Embryonic facial prominence (tissue), 1 donor: ENCODE data around the gene RAB9A.
"Not testable (repeated sequence)": the region's sequence is repeated elsewhere in the genome, so short reads cannot be mapped to it uniquely, and the experiment has no call there.

ENCODE experiments used
- DNase-seq: peaks from one replicate; pipeline ENCODE4 v3.0.0-alpha.2; 2016; ENCODE audit errors: extremely low spot score

Gene RAB9A

GRCh38 chrX:13700380-13700779 lies 11.5 kb downstream of the RAB9A start:
- no peak for DNase-seq

DNA sequence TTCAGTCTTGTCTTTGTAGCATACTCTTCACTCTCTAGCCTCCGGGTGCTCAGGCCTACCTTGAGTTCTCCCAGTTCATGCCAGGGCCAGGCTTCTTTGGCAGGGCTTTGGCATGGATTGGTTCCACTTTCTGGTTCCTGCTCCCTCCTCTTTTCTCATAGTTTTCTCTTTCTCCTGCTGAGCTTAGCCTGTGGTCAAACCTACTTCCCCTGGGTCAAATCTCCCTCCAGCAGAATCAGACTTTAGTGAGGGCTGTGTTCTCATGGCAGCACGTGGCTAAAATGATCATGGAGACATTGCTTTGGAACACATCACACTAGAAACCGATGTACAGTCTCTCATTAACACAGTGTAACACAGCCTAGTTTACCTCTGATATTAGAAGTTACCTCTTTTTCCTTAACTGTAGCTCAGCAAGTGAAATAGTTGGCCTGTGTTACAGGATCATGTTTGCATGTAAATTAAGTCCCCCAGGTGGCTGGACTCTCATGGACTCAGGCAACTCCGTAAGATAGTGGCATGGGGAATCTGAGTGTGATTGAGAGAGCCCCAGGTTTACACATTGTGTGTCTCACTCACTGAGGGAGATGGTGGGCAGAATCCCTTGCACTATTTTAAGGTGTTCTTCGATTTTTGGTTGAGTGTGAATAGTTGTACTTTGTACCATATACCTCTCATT lies 13.3 kb downstream of the RAB9A start:
- DNase-seq, result no peak

DNA sequence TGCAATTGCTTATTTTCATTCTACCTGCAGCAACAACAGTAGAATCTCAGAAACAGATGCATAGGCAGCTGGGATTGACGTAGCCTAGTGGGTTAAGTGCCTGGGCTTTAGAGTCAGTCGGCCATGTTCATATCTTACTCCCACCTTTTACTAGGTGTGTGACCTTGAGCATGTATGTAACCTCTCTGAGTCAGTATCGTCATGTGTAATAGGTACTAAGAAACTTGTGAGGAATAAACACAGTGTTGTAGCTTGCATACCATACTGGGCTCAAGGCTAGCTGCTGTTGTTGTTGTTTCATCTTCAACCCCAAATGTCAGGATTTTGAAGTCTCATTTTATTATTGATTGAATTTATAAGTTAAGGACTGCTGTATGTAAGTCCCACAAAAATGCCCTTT lies 14.2 kb downstream of the RAB9A start:
- DNase-seq, result no peak

DNA sequence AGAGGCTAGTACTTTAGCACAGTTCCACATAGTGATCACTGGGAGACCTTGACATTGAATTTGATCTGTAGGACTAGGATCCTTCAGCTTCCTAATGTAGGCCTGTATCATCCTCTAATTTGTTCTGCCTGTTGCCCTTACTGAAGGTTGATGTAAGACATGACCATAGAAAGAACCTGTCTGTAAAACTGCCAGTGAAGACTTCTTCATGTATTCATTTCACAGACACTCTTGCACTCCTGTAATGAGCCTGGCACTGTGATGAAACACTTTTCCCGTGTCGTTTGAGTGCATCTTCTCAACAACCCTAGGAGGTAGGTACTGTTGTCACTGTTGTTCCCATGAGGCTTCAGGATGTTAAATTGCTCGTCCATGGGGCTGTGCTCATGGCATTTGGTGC lies 14.7 kb downstream of the RAB9A start:
- DNase-seq, result no peak

GRCh38 chrX:13711141-13711540 lies 22.2 kb downstream of the RAB9A start:
- no peak for DNase-seq

DNA sequence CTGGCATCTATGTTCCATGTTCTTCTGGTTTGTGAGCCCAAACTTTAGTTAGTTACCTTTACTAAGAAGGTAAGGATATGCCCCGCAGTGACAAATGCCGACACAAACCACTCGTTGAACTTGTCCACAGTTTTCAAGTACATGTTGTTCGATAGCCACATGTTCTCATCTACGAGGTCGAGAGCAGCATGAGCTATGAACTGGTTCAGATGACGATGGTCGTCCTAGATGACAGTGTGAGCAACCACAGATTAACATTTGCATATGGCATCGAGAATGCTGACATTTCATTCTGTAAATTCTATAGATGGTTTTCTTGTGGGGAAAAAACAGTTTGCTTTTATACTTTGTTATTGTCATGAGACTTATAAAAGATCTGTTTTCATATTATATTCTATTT lies 27.5 kb downstream of the RAB9A start:
- no peak for DNase-seq

DNA sequence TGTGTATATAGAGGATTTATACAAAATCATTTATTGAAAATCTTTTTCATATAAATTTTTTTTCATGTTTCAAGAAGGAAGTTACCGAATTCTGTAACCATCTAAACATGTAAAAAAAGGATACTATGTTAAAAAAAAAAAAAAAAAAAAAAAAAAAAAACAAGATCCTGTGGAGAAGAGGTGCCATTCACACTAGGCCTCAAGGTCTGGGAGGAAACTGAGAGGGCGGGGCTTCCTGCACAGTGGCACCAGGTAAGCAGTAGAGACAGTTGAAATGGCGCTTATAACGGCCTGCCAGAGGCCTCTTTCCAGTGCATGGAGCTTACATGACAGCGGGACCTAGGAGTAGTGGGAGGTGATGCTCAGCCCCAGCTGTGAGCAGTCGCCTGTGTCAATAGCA lies 28.0 kb downstream of the RAB9A start:
- no peak for DNase-seq

DNA sequence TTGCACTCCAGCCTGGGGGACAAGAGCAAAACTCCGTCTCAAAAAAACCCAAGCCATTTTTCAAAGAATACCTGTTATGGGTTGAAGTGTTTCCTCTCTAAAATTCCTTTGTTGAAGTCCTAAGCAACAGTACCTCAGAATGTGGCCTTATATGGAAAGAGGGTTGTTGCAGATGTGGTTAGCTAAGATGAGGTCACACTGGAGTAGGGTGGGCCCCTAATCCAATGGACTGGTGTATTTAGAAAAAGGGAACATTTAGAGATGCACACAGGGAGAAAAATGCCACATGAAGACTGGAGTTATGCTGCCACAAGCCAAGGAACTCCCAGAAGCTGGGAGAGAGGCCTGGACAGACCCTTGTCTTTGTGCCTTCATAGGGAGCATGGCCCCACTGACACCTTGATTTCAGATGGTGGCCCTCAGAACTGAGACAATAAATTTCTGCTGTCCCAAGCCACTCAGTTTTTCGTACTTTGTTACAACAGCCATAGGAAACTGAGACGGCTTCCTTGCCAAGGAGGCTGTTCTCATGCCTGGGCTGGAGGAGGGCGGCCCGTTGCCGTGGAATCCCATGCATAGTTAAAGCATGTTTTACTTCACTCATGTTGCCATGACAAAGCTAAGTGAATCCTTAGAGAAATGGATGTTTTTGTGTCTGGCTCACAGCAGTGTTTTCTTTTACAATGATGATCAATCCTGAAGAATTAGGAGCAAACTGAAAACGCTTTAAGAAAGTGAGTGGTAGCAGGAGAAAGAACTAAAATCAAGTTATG lies 29.0 kb downstream of the RAB9A start:
- no peak for DNase-seq

DNA sequence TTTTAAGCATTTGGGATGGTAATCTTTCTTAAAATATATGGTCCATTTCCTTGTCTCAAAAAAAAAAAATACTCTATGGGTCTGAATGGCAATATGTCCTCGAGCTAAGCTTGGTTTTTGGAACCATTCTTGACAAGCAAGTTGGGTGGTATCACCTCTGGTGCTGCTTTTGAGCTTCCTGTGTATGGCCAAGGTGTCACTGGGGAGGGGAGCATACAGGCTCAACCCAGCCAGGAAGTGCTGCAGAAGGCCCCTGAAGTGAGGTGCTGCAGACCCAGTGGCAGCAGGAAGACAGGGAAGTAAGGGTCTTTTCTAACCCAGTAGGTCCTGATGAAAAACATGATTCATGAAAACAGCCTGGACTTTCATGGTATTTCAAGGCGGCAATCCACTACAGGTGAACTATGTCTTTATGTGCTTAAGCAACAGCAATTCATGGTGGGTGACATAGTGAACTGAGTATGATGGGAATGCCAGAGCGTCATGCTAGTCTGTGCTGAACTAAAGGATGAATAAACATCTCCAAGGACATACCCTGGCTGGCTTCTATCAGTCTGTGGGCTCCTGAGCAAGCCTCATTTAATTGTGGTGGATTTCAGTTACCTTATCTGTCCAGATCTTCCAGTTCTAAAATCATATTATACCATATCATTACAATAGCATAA lies 30.4 kb downstream of the RAB9A start:
- no peak for DNase-seq

GRCh38 chrX:13721371-13721770 lies 32.4 kb downstream of the RAB9A start:
- no peak for DNase-seq

GRCh38 chrX:13721819-13722519 lies 33.0 kb downstream of the RAB9A start:
- DNase-seq, result no peak

DNA sequence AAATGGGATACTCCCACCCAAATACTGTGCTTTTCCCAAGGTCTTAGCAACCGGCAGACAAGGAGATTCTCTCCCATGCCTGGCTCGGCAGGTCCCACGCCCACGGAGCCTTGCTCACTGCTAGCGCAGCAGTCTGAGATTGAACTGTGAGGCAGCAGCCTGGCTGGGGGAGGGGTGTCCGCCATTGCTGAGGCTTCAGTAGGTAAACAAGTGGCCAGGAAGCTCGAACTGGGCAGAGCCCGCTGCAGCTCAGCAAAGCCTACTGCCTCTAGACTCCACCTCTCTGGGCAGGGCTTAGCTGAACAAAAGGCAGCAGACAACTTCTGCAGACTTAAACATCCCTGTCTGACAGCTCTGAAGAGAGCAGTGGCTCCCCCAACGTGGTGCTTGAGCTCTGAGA lies 36.0 kb downstream of the RAB9A start:
- not testable (repeated sequence) for DNase-seq

GRCh38 chrX:13726583-13726982 lies 37.7 kb downstream of the RAB9A start:
- not testable (repeated sequence) for DNase-seq

DNA sequence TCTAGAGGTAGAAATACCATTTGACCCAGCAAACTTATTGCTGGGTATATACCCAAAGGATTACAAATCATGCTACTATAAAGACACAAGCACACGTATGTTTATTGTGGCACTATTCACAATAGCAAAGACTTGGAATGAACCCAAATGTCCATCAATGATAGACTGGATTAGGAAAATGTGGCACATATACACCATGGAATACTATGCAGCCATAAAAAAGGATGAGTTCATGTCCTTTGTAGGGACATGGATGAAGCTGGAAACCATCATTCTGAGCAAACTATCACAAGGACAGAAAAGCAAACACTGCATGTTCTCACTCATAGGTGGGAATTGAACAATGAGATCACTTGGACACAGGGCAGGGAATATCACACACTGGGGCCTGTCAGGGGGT lies 41.6 kb downstream of the RAB9A start:
- DNase-seq, result not testable (repeated sequence)

DNA sequence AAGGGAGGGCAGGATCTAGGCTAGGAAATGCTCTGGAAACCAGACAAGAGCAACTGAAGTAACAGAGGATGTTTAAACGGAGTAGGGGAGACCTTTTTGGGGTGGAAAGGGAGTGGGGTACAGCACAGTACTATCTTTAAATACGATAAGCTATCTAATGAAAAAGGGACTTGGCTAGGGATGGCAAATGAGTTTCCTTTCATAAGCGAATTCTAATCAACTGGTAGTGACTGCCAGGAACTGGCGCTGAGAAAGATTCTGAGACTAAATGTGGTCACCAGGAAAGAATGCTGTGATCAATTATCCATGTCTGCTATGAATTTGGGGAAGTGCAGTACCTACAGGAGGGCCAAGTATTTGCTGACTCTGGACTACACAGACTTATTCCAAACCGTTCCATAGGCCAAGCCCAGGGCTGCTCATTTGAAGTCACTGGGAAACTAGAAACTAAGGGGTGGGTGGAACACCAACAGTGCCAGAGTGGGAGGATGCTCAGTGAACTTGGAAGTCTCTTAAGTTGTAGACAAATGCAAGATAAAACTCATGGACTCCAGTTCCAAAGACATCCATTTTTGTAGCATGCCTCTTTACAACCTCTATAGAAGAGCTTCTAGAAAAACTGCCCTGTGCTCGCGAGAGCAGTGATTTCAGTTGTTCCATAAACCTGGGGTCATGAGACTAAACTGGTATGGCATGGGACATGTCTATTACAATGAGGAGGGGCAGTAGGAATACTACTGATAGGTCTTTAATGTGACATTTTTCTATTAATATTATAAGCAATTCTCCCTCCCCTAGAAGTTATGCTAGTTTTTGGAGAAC lies 43.5 kb downstream of the RAB9A start:
- no peak for DNase-seq

- DNase-seq, result no peak
These were observed 44.6 kb downstream of the RAB9A start for GRCh38 chrX:13733506-13733905.

GRCh38 chrX:13734278-13735172 lies 45.6 kb downstream of the RAB9A start, which contains the start of the genes OFD1 and TRAPPC2:
Gene OFD1 (plus strand): TSS chrX:13734748. CDS start chrX:13735072, 324 bp downstream.
Gene TRAPPC2 (minus strand): TSS chrX:13734620. CDS start chrX:13719963, 14,657 bp downstream.
- peak; percentile 87 for DNase-seq

DNA sequence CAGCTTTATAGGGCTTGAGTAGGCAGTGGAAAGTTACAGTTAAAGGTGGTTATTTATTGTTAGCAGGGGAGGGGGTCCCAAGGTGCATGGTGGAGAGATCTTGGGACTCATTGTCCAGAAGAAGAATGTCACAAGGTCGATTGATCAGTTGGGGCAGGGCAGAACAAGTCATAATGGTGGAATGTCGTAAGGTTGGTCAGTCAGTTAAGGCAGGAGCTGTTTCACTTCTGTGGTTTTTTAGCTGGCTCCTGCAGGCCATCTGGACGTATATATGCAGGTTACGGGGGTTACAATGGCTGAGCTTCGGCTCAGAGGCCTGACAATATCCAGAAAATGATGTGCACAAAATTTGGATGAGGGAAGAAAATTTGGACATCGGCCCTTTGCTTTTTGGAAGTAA lies 52.8 kb downstream of the RAB9A start:
- no peak for DNase-seq

DNA sequence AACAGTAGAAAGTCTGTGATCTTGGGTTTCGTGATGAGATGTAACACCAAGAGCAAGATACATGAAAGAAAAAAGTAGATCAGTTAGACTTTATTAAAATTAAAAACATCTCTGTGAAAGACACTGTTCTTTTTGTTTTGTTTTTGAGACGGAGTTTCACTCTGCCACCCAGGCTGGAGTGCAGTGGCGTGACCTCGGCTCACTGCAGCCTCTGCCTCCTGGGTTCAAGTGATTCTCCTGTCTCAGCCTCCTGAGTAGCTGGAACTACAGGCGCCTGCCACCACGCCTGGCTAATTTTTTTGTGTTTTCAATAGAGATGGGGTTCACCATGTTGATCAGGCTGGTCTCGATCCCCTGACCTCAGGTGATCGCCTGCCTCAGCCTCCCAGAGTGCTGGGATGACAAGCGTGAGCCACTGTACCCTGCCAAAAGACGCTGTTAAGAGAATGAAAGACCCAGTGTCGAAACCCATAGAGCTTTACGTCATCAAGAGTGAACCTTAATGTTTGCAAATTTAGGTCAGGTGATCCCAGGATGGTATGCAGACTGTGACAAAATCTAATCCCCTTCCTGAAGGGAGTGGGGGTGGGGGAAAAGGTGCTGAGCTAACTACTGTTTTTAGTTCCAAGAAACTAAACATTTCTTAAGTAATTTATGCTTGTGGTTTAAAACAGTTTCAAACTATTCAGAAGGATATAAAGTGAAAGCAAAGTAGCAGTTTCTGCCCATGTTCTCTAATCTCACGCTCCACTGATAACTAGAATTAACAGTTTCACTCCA lies 53.7 kb downstream of the RAB9A start:
- DNase-seq, result no peak
